ENCODE measurements around the gene ZNF469. TPM values are rescaled to one million over a fixed set of nuclear protein-coding genes. Genes with fewer than 3 reads are reported as not detected.
A peak's percentile ranks its signal among the peaks of the same experiment; 100 is the strongest.

Gene ZNF469
- polyA plus RNA-seq, 3 donors: 0.02 to 0.16 (median 0.10) TPM

- no peak for DNase-seq
- H3K27ac Mint-ChIP-seq: peak overlapping the region in 1 of 7 donors; percentile 12
- no peak overlapping the region for H2AFZ ChIP-seq (ENCODE audit: insufficient read depth, low read depth, low read length, poor library complexity, severe bottlenecking)
Observed at GRCh38 chr16:88384222-88385111, 1.7 kb downstream of the ZNF469 start.

DNA sequence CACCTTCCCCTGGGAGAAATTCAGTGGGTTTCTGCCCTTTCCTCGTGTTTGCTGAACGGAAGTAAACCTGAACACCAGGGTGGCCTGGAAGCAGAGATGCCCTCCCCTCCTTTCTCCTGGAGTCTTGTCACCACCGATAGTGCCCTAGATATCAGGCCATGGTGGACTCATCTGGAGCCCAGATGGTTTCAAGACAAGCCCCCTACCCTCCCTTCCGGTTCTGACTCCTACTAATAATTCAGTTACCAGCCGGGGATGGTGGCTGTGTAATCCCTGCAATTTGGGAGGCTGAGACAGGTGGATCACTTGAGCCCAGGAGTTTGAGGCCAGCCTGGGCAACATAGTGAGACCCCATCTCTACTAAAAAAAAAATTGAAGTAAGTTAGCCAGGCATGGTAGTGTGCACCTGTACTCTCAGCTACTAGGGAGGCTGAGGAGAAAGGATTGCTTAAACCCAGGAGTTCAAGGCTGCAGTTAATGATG, 2.4 kb downstream of the ZNF469 start:
- H3K4me3 Mint-ChIP-seq: peak overlapping the region in 1 of 2 donors; percentile 82
- no peaks in the 10 kb centered on the region for H3K36me3 ChIP-seq (replicated peaks in 1 of 2; ENCODE audit: control insufficient read depth in 1 of 2, insufficient read depth in 2 of 2, low read length in 2 of 2)
- H3K36me3 Mint-ChIP-seq: peaks cover 0 to 2% of the 10 kb centered on the region in 2 donors
- no peaks in the 10 kb centered on the region for H4K20me1 ChIP-seq (ENCODE audit: insufficient read depth, low read length)
- intact Hi-C loops (cut with micrococcal nuclease): no loop called here
- no peak overlapping the region for H3K4me2 ChIP-seq (replicated peaks; ENCODE audit: extremely low read depth, low read length, poor library complexity, severe bottlenecking)
- H3K27ac Mint-ChIP-seq: peak overlapping the region in 1 of 7 donors; percentile 12
- no peak overlapping the region for H2AFZ ChIP-seq (ENCODE audit: insufficient read depth, low read depth, low read length, poor library complexity, severe bottlenecking)
- H3K27me3 Mint-ChIP-seq (ENCODE audit: low read depth in 3 of 3): peaks cover 25 to 33% (median 31%) of the 10 kb centered on the region in 3 donors
- peaks cover 9% of the 10 kb centered on the region for H3K4me1 Mint-ChIP-seq
- H3K79me2 ChIP-seq (ENCODE audit: insufficient read depth, low read length): no peaks in the 10 kb centered on the region
- peaks cover 0 to 14% (median 3%) of the 10 kb centered on the region in 7 donors for H3K9me3 Mint-ChIP-seq
- no peak overlapping the region for H3K4me3 ChIP-seq (replicated peaks in 1 of 3; ENCODE audit: low read depth in 2 of 3, low read length in 3 of 3)
- H3K9me3 ChIP-seq (replicated peaks in 1 of 2; ENCODE audit: control insufficient read depth in 1 of 2, insufficient read depth in 1 of 2, low read length in 2 of 2): peaks cover 10 to 11% of the 10 kb centered on the region in 2 donors
- H3K27me3 ChIP-seq (ENCODE audit: control insufficient read depth in 2 of 2, insufficient read depth in 2 of 2, low read length in 2 of 2): peaks cover 15 to 42% of the 10 kb centered on the region in 2 donors
- H3K9ac ChIP-seq (ENCODE audit: insufficient read depth, low read length, poor library complexity, severe bottlenecking): no peak overlapping the region
- TF ChIP-seq, protein P1, sequence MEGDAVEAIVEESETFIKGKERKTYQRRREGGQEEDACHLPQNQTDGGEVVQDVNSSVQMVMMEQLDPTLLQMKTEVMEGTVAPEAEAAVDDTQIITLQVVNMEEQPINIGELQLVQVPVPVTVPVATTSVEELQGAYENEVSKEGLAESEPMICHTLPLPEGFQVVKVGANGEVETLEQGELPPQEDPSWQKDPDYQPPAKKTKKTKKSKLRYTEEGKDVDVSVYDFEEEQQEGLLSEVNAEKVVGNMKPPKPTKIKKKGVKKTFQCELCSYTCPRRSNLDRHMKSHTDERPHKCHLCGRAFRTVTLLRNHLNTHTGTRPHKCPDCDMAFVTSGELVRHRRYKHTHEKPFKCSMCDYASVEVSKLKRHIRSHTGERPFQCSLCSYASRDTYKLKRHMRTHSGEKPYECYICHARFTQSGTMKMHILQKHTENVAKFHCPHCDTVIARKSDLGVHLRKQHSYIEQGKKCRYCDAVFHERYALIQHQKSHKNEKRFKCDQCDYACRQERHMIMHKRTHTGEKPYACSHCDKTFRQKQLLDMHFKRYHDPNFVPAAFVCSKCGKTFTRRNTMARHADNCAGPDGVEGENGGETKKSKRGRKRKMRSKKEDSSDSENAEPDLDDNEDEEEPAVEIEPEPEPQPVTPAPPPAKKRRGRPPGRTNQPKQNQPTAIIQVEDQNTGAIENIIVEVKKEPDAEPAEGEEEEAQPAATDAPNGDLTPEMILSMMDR (IDR thresholded peaks at IDR 0.05): no peak
- no peaks in the 10 kb centered on the region for H3K4me1 ChIP-seq (ENCODE audit: control insufficient read depth in 1 of 2, insufficient read depth in 2 of 2, low read length in 2 of 2)
- DNase-seq: no peak
- 93% methylated on average over 5 of the region's 5 CpGs for WGBS (ENCODE audit: insufficient coverage)
- H3K27ac ChIP-seq (ENCODE audit: low read depth in 1 of 2, low read length in 2 of 2): no peak overlapping the region

More at GRCh38 chr16:88384222-88385111, 1.7 kb downstream of the ZNF469 start:
- H3K79me2 ChIP-seq (ENCODE audit: insufficient read depth, low read length): no peaks in the 10 kb centered on the region
- Mint-ChIP-seq H3K4me3 (peak overlapping the region in 1 of 2 donors; percentile 82), H3K4me1 (peaks cover 9% of the 10 kb centered on the region), H3K27me3 (ENCODE audit: low read depth in 3 of 3) (peaks cover 24 to 33% (median 28%) of the 10 kb centered on the region in 3 donors), H3K36me3 (peaks cover 0 to 2% of the 10 kb centered on the region in 2 donors), H3K9me3 (peaks cover 0 to 14% (median 3%) of the 10 kb centered on the region in 7 donors)
- no peaks in the 10 kb centered on the region for H4K20me1 ChIP-seq (ENCODE audit: insufficient read depth, low read length)
- H3K4me1 ChIP-seq (ENCODE audit: control insufficient read depth in 1 of 2, insufficient read depth in 2 of 2, low read length in 2 of 2): no peaks in the 10 kb centered on the region
- H3K9me3 ChIP-seq (replicated peaks in 1 of 2; ENCODE audit: control insufficient read depth in 1 of 2, insufficient read depth in 1 of 2, low read length in 2 of 2): peaks cover 11% of the 10 kb centered on the region in 2 donors
- WGBS (ENCODE audit: insufficient coverage): 24% methylated on average over 16 of the region's 18 CpGs
- peaks cover 15 to 42% of the 10 kb centered on the region in 2 donors for H3K27me3 ChIP-seq (ENCODE audit: control insufficient read depth in 2 of 2, insufficient read depth in 2 of 2, low read length in 2 of 2)
- H3K4me2 ChIP-seq (replicated peaks; ENCODE audit: extremely low read depth, low read length, poor library complexity, severe bottlenecking): no peak overlapping the region
- no peak overlapping the region for H3K9ac ChIP-seq (ENCODE audit: insufficient read depth, low read length, poor library complexity, severe bottlenecking)
- H3K36me3 ChIP-seq (replicated peaks in 1 of 2; ENCODE audit: control insufficient read depth in 1 of 2, insufficient read depth in 2 of 2, low read length in 2 of 2): no peaks in the 10 kb centered on the region
- no peak overlapping the region for H3K4me3 ChIP-seq (replicated peaks in 1 of 3; ENCODE audit: low read depth in 2 of 3, low read length in 3 of 3)
- TF ChIP-seq, protein P1 (IDR thresholded peaks at IDR 0.05): no peak
- no peak overlapping the region for H3K27ac ChIP-seq (ENCODE audit: low read depth in 1 of 2, low read length in 2 of 2)
- intact Hi-C loops (cut with micrococcal nuclease): no loop called here

Data from CD14-positive monocyte (primary cell).